A549 (cell line): Measurements from ENCODE around the gene PRCD. TPM values are rescaled to one million over a fixed set of nuclear protein-coding genes. Genes with fewer than 3 reads are reported as not detected.

Source experiments
- ATAC-seq, 2 experiments: fragments of 200-7000 bp in 1 of 2; fragments of >200 bp in 1 of 2; cut with Nextera tagmentation in 1 of 2; cut with Tn5 transposase in 1 of 2; 3 replicates each; pipeline versions ENCODE4 v1.8.0 to v1.9.1; 2018 to 2020; ENCODE audit warnings: mild to moderate bottlenecking in 1 of 2, moderate library complexity in 1 of 2
- CTCF ChIA-PET: fragments of 300-600 bp; sonication (Branson Sonifier 250); formaldehyde crosslinking; extraction: SDS; loops from one replicate; lab custom pipeline; 2021; ENCODE audit warnings: antibody characterized with exemption, inconsistent platforms; lab: Yijun Ruan, JAX
- POLR2A ChIA-PET: fragments of 350-600 bp; formaldehyde crosslinking; extraction: SDS; loops from one replicate; lab custom pipeline; 2021; ENCODE audit warnings: antibody characterized with exemption, inconsistent platforms; lab: Yijun Ruan, JAX
- DNase-seq, 2 experiments: peaks; one replicate each; pipeline versions ENCODE4 v3.0.0 to v3.0.0-alpha.2; 2011 to 2016; ENCODE audit warnings: low read depth in 1 of 2, low spot score in 1 of 2
- FAIRE-seq: peaks from 2 replicates; lab custom pipeline; 2011; peaks lifted over from hg19 to GRCh38; lab: Jason Lieb, UNC
- H3K27ac ChIP-seq, 2 experiments: fragments of >200 bp; sonication (Bioruptor Twin); formaldehyde crosslinking; 3 replicates each; pipeline ENCODE4 v1.5.1; 2016 to 2017
- H3K4me1 ChIP-seq: fragments of >200 bp; sonication (Bioruptor Twin); formaldehyde crosslinking; 3 replicates; pipeline ENCODE4 v1.6.1; 2016
- H3K4me2 ChIP-seq: fragments of >200 bp; sonication (Bioruptor Twin); formaldehyde crosslinking; 3 replicates; pipeline ENCODE4 v1.6.1; 2016
- H3K4me3 ChIP-seq: fragments of >200 bp; sonication (Bioruptor Twin); formaldehyde crosslinking; 3 replicates; pipeline ENCODE4 v1.5.1; 2016
- H3K9me3 ChIP-seq: fragments of >200 bp; sonication (Bioruptor Twin); formaldehyde crosslinking; 3 replicates; pipeline ENCODE4 v1.6.1; 2016
- BHLHE40 ChIP-seq: IDR thresholded peaks from 2 replicates; pipeline ENCODE4 v1.6.1; 2012; ENCODE audit warnings: low read depth, low read length, inconsistent platforms
- CBX2 ChIP-seq: fragments of 200-600 bp; sonication (generic); IDR thresholded peaks from 2 replicates; pipeline ENCODE4 v1.6.1; 2016; ENCODE audit warnings: low read depth, mild to moderate bottlenecking, borderline replicate concordance
- CHD4 ChIP-seq: fragments of 200-600 bp; sonication (generic); IDR thresholded peaks from 2 replicates; pipeline ENCODE4 v1.6.1; 2016; ENCODE audit warnings: antibody characterized with exemption, mild to moderate bottlenecking, borderline replicate concordance
- EHF ChIP-seq: fragments of 250-450 bp; sonication (Bioruptor Pico); IDR thresholded peaks from 2 replicates; pipeline ENCODE4 v1.5.0; 2020; ENCODE audit warnings: mild to moderate bottlenecking
- EHMT2 ChIP-seq: fragments of 200-600 bp; sonication (generic); IDR thresholded peaks from 2 replicates; pipeline ENCODE4 v1.6.1; 2016; ENCODE audit warnings: antibody characterized with exemption, low read depth, mild to moderate bottlenecking, moderate library complexity
- EP300 ChIP-seq, 2 experiments: fragments of >200 bp; sonication (Bioruptor Twin); formaldehyde crosslinking; IDR thresholded peaks; 2 replicates in 1 of 2; 3 replicates in 1 of 2; pipeline ENCODE4 v1.6.1; 2016 to 2017
- FOSL2 ChIP-seq, 2 experiments: fragments of 450-650 bp in 1 of 2; fragments of >200 bp in 1 of 2; sonication (Bioruptor Twin) in 1 of 2; formaldehyde crosslinking; IDR thresholded peaks; 2 replicates each; pipeline versions ENCODE4 v1.5.0 to v1.6.1; 2016 to 2020; ENCODE audit warnings: mild to moderate bottlenecking in 1 of 2, moderate library complexity in 1 of 2
- FOXS1 ChIP-seq: fragments of 250-450 bp; sonication (Bioruptor Pico); IDR thresholded peaks from 2 replicates; pipeline ENCODE4 v1.5.0; 2020; ENCODE audit warnings: mild to moderate bottlenecking, moderate library complexity
- HDAC2 ChIP-seq: fragments of 200-600 bp; sonication (generic); IDR thresholded peaks from 2 replicates; pipeline ENCODE4 v1.6.1; 2016
- HOXA7 ChIP-seq: fragments of 250-450 bp; sonication (Bioruptor Pico); IDR thresholded peaks from 2 replicates; pipeline ENCODE4 v1.5.0; 2020; ENCODE audit warnings: mild to moderate bottlenecking, moderate library complexity
- HOXB5 ChIP-seq: fragments of 250-450 bp; sonication (Bioruptor Pico); IDR thresholded peaks from 2 replicates; pipeline ENCODE4 v1.5.0; 2020; ENCODE audit warnings: mild to moderate bottlenecking, moderate library complexity
- JUN ChIP-seq, 2 experiments: fragments of >200 bp; sonication (Bioruptor Twin); formaldehyde crosslinking; IDR thresholded peaks; 2 replicates in 1 of 2; 3 replicates in 1 of 2; pipeline ENCODE4 v1.6.1; 2016 to 2017
- KDM1A ChIP-seq: fragments of 200-600 bp; sonication (generic); IDR thresholded peaks from 2 replicates; pipeline ENCODE4 v1.6.1; 2016; ENCODE audit warnings: low read depth, mild to moderate bottlenecking
- MAFK ChIP-seq: fragments of 450-650 bp; IDR thresholded peaks from 2 replicates; pipeline ENCODE4 v1.6.1; 2014; ENCODE audit not compliant: partially characterized antibody
- MAZ ChIP-seq: fragments of 150-350 bp; IDR thresholded peaks from 2 replicates; pipeline ENCODE4 v1.6.1; 2014; ENCODE audit warnings: antibody characterized with exemption, low read depth, low read length, borderline replicate concordance
- MYC ChIP-seq: IDR thresholded peaks from 2 replicates; pipeline ENCODE4 v1.6.1; 2012; ENCODE audit warnings: mild to moderate bottlenecking, inconsistent platforms, low read length, improper control_type of control experiment, borderline replicate concordance
- NFE2L2 ChIP-seq: fragments of 150-350 bp; conservative IDR thresholded peaks from 2 replicates; pipeline ENCODE4 v1.6.1; 2014; ENCODE audit warnings: low read length
- PHF8 ChIP-seq: fragments of 200-600 bp; sonication (generic); IDR thresholded peaks from 2 replicates; pipeline ENCODE4 v1.6.1; 2016; ENCODE audit warnings: low read depth, mild to moderate bottlenecking, antibody characterized with exemption, moderate library complexity, borderline replicate concordance
- POLR2A ChIP-seq: IDR thresholded peaks from 2 replicates; pipeline ENCODE4 v1.6.1; 2012; ENCODE audit warnings: mild to moderate bottlenecking, low read length
- RARB ChIP-seq: fragments of 250-450 bp; sonication (Bioruptor Pico); IDR thresholded peaks from 2 replicates; pipeline ENCODE4 v1.8.0; 2021; ENCODE audit warnings: mild to moderate bottlenecking, moderate library complexity
- RFX5 ChIP-seq: fragments of 450-650 bp; IDR thresholded peaks from 2 replicates; pipeline ENCODE4 v1.7.1; 2014; ENCODE audit warnings: antibody characterized with exemption, mild to moderate bottlenecking, moderate library complexity
- SMC3 ChIP-seq: fragments of >200 bp; sonication (Bioruptor Twin); formaldehyde crosslinking; IDR thresholded peaks from 3 replicates; pipeline ENCODE4 v1.6.1; 2018; ENCODE audit warnings: inconsistent platforms
- TFCP2L1 ChIP-seq: fragments of 250-450 bp; sonication (Bioruptor Pico); IDR thresholded peaks from 2 replicates; pipeline ENCODE4 v1.5.0; 2021; ENCODE audit warnings: mild to moderate bottlenecking
- TP53 ChIP-seq: fragments of 250-450 bp; sonication (Bioruptor Pico); IDR thresholded peaks from 2 replicates; pipeline ENCODE4 v1.5.0; 2021; ENCODE audit warnings: mild to moderate bottlenecking, moderate library complexity
- ZC3H11A ChIP-seq: fragments of 450-650 bp; IDR thresholded peaks from 2 replicates; pipeline ENCODE4 v1.6.1; 2014; ENCODE audit warnings: antibody characterized with exemption, mild to moderate bottlenecking
- ZSCAN20 ChIP-seq: fragments of 250-450 bp; sonication (Bioruptor Pico); IDR thresholded peaks from 2 replicates; pipeline ENCODE4 v1.8.0; 2022; ENCODE audit warnings: mild to moderate bottlenecking, moderate library complexity
- WGBS: methylation state at CpG from one replicate; pipeline ENCODE4 v1.1.6; 2017; ENCODE audit errors: missing lambda C conversion rate; 5-methylcytosine and 5-hydroxymethylcytosine counted together
- polyA plus RNA-seq, 4 experiments: library from polyadenylated mRNA; depleted of rRNA in 3 of 4; stranded (reverse); fragments of >200 nt; fragmentation: RNase III in 1 of 4; extraction: RNeasy Plus Mini Kit Qiagen cat#74134 plus additional on column Dnase treatment in 1 of 4; gene quantifications; 2 replicates in 3 of 4; 3 replicates in 1 of 4; pipeline ENCODE4 v1.2.3, GENCODE V29; 2011 to 2017
- TF ChIP-seq, protein P1 (sequence below): fragments of >200 bp; sonication (Bioruptor Twin); formaldehyde crosslinking; IDR thresholded peaks from 3 replicates; pipeline ENCODE4 v1.6.1; 2016
- TF ChIP-seq, protein P2 (sequence below): fragments of >200 bp; sonication (Bioruptor Twin); formaldehyde crosslinking; IDR thresholded peaks from 2 replicates; pipeline ENCODE4 v1.6.1; 2016
- TF ChIP-seq, protein P3 (sequence below): fragments of 150-350 bp; IDR thresholded peaks from 2 replicates; pipeline ENCODE4 v1.6.1; 2014; ENCODE audit warnings: low read depth, mild to moderate bottlenecking, low read length
- TF ChIP-seq, protein P4 (sequence below): fragments of 450-650 bp; IDR thresholded peaks from 2 replicates; pipeline ENCODE4 v1.6.1; 2014; ENCODE audit warnings: antibody characterized with exemption
- TF ChIP-seq, protein P5 (sequence below): IDR thresholded peaks from 2 replicates; pipeline ENCODE4 v1.6.1; 2012
- TF ChIP-seq, protein P6 (sequence below): fragments of 250-450 bp; sonication (Bioruptor Pico); IDR thresholded peaks from 2 replicates; pipeline ENCODE4 v1.5.0; 2020; ENCODE audit warnings: low read depth, mild to moderate bottlenecking, moderate library complexity
- TF ChIP-seq, protein P7 (sequence below): fragments of 200-600 bp; sonication (generic); IDR thresholded peaks from 2 replicates; pipeline ENCODE4 v1.6.1; 2016; ENCODE audit warnings: antibody characterized with exemption, mild to moderate bottlenecking, moderate library complexity

The PRCD gene
- polyA plus RNA-seq, 2 of the 4 experiments (the other 2 are of a cell fraction), result not detected

DNA sequence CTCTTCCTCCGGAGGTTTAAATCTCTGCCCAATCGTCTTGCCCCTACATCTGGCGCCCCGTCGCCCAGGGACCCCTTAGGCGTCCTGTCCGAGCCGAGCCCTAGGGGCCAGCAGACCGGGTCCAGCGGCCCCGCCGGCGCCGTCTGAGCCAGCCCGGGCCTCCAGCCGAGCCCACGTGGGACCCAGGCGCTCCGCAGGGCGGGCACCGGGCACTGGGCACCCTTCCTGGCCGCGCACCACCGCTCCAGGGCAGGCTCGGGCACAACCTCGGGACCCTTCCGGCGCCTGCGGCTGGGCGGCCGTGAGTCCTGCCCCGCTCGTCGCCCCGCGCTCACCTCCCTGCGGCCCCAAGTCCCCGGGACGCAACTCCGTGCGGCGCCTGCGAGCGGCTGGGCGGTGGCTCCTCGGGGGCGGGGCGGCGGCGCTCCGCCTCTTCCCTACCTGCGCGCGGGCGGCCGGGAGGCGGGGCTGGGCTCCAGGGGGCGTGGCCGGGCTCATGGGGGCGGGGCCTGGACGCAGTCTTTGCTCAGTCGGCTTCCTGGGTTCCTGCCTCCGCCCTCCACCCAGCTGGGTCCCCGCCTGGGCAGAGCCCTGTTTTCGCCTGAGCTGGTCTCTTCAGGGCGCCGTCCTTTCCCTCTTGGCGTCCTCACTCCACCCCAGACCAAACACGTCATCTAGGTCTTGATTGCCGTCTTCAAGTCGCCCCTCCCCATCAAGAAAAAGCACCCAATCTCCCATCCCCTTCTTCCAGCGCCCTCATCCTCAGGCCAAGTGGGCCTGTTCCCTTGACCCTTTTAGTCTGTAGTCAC is 38.6 kb upstream of the PRCD start, which contains the start of gene RHBDF2:
Gene RHBDF2 (minus strand): TSS at position 406 of the 809 bp plus-strand sequence. CDS start 19,899 bp downstream, outside the sequence.
- ChIA-PET CTCF (interaction anchor here (1.0 to 64.5 kb wide), 17 partner anchors 7 to 131 kb away, joined by 3 to 1994 read pairs (median 5); partner anchors contain the start of genes AANAT and UBE2O), POLR2A (interaction anchor here (0.6 kb wide), 1 partner anchor 128 kb away, joined by 3 read pairs; no protein-coding TSS in a partner anchor)
- WGBS, result 3% methylated on average over 60 of the region's 72 CpGs
- DNase-seq (peak; percentile 87 to 97), FAIRE-seq (no peak), ATAC-seq (peak; percentile 73 to 81)
- Histone ChIP-seq H3K4me3 (peak within 1 kb of the TSS; percentile 81), H3K27ac (peak within 1 kb of the TSS; percentile 83 to 96), H3K9me3 (no peaks in the 10 kb centered on the region), H3K4me2 (peak within 1 kb of the TSS; percentile 91), H3K4me1 (peaks cover 41% of the 10 kb centered on the region)
- TF ChIP-seq MYC (peak; percentile 22; the same call in 1 of the 2 replicates), TP53 (CRISPR knock-in tag) (0 out of 2 replicates have a peak, but pooled peaks have one; percentile 45), RFX5 (no peak), FOSL2 (IDR thresholded peaks at IDR 0.05) (no peak), FOSL2 (CRISPR knock-in tag; IDR thresholded peaks at IDR 0.05) (no peak), CBX2 (no peak), KDM1A (no peak), SMC3 (no peak), CHD4 (no peak), ZSCAN20 (CRISPR knock-in tag) (no peak), TFCP2L1 (no peak), RARB (no peak), POLR2A (peak; percentile 82), FOXS1 (CRISPR knock-in tag) (no peak), JUN (IDR thresholded peaks at IDR 0.05) (peak; percentile 38 to 91; a peak in 3 of 5 replicates), BHLHE40 (no peak), MAFK (no peak), ZC3H11A (no peak), PHF8 (peak; percentile 60; the same call in 1 of the 2 replicates), NFE2L2 (no peak), EHMT2 (no peak), HOXB5 (CRISPR knock-in tag) (no peak), MAZ (0 out of 2 replicates have a peak, but pooled peaks have one; percentile 18), EP300 (IDR thresholded peaks at IDR 0.05) (no peak), HDAC2 (no peak), EHF (no peak), HOXA7 (CRISPR knock-in tag) (no peak)
- TF ChIP-seq, protein P1, sequence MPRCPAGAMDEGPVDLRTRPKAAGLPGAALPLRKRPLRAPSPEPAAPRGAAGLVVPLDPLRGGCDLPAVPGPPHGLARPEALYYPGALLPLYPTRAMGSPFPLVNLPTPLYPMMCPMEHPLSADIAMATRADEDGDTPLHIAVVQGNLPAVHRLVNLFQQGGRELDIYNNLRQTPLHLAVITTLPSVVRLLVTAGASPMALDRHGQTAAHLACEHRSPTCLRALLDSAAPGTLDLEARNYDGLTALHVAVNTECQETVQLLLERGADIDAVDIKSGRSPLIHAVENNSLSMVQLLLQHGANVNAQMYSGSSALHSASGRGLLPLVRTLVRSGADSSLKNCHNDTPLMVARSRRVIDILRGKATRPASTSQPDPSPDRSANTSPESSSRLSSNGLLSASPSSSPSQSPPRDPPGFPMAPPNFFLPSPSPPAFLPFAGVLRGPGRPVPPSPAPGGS, result peak; percentile 91
- TF ChIP-seq, protein P2, sequence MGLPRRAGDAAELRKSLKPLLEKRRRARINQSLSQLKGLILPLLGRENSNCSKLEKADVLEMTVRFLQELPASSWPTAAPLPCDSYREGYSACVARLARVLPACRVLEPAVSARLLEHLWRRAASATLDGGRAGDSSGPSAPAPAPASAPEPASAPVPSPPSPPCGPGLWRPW, result no peak
- TF ChIP-seq, protein P3, sequence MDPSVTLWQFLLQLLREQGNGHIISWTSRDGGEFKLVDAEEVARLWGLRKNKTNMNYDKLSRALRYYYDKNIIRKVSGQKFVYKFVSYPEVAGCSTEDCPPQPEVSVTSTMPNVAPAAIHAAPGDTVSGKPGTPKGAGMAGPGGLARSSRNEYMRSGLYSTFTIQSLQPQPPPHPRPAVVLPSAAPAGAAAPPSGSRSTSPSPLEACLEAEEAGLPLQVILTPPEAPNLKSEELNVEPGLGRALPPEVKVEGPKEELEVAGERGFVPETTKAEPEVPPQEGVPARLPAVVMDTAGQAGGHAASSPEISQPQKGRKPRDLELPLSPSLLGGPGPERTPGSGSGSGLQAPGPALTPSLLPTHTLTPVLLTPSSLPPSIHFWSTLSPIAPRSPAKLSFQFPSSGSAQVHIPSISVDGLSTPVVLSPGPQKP, result no peak
- TF ChIP-seq, protein P4, sequence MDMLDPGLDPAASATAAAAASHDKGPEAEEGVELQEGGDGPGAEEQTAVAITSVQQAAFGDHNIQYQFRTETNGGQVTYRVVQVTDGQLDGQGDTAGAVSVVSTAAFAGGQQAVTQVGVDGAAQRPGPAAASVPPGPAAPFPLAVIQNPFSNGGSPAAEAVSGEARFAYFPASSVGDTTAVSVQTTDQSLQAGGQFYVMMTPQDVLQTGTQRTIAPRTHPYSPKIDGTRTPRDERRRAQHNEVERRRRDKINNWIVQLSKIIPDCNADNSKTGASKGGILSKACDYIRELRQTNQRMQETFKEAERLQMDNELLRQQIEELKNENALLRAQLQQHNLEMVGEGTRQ, result no peak
- TF ChIP-seq, protein P5, sequence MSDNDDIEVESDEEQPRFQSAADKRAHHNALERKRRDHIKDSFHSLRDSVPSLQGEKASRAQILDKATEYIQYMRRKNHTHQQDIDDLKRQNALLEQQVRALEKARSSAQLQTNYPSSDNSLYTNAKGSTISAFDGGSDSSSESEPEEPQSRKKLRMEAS, result peak; percentile 89
- TF ChIP-seq, protein P6, sequence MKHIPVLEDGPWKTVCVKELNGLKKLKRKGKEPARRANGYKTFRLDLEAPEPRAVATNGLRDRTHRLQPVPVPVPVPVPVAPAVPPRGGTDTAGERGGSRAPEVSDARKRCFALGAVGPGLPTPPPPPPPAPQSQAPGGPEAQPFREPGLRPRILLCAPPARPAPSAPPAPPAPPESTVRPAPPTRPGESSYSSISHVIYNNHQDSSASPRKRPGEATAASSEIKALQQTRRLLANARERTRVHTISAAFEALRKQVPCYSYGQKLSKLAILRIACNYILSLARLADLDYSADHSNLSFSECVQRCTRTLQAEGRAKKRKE (CRISPR knock-in tag), result no peak
- TF ChIP-seq, protein P7, sequence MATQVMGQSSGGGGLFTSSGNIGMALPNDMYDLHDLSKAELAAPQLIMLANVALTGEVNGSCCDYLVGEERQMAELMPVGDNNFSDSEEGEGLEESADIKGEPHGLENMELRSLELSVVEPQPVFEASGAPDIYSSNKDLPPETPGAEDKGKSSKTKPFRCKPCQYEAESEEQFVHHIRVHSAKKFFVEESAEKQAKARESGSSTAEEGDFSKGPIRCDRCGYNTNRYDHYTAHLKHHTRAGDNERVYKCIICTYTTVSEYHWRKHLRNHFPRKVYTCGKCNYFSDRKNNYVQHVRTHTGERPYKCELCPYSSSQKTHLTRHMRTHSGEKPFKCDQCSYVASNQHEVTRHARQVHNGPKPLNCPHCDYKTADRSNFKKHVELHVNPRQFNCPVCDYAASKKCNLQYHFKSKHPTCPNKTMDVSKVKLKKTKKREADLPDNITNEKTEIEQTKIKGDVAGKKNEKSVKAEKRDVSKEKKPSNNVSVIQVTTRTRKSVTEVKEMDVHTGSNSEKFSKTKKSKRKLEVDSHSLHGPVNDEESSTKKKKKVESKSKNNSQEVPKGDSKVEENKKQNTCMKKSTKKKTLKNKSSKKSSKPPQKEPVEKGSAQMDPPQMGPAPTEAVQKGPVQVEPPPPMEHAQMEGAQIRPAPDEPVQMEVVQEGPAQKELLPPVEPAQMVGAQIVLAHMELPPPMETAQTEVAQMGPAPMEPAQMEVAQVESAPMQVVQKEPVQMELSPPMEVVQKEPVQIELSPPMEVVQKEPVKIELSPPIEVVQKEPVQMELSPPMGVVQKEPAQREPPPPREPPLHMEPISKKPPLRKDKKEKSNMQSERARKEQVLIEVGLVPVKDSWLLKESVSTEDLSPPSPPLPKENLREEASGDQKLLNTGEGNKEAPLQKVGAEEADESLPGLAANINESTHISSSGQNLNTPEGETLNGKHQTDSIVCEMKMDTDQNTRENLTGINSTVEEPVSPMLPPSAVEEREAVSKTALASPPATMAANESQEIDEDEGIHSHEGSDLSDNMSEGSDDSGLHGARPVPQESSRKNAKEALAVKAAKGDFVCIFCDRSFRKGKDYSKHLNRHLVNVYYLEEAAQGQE, result no peak
